Smooth muscle cell of the pulmonary artery (primary cell): ENCODE measurements around the gene VBP1. TPM values are rescaled to one million over a fixed set of nuclear protein-coding genes. Genes with fewer than 3 reads are reported as not detected.

Experiments used
- total RNA-seq: library from RNA; depleted of rRNA; stranded (reverse); fragments of >200 nt; gene quantifications from 2 replicates; pipeline ENCODE4 v1.2.3, GENCODE V29; 2014

VBP1 gene
- total RNA-seq: 42.6 and 55.6 TPM in 2 replicates

GRCh38 chrX:155216179-155216939 lies at the start of gene VBP1:
VBP1 (plus strand) TSS chrX:155216460; CDS start chrX:155216483, 23 bp downstream.

GRCh38 chrX:155263854-155264628 lies 47.8 kb downstream of the VBP1 start, which contains the start of gene RAB39B:
RAB39B (minus strand) TSS chrX:155264491; CDS start chrX:155264288, 203 bp downstream.

Other genes starting within 250 kb of the VBP1 start
- 4.0 and 4.8 TPM in 2 replicates for gene F8, start 193.7 kb upstream of the VBP1 start, total RNA-seq
- gene FUNDC2, start 189.6 kb upstream of the VBP1 start, total RNA-seq: 46.1 and 59.2 TPM in 2 replicates
- gene CMC4, start 145.3 kb upstream of the VBP1 start, total RNA-seq: 11.4 and 14.3 TPM in 2 replicates
- gene MTCP1, start 145.3 kb upstream of the VBP1 start, total RNA-seq: 6.8 and 9.6 TPM in 2 replicates
- gene BRCC3, start 145.0 kb upstream of the VBP1 start, total RNA-seq: 14.3 and 16.1 TPM in 2 replicates
- gene RAB39B, start 48.0 kb downstream of the VBP1 start, total RNA-seq: 0.72 and 1.9 TPM in 2 replicates
- 0.33 and 0.78 TPM in 2 replicates for gene CLIC2, start 118.2 kb downstream of the VBP1 start, total RNA-seq
- gene F8A2, start 165.6 kb downstream of the VBP1 start, total RNA-seq: not detected in 2 replicates
- gene F8A3, start 242.2 kb downstream of the VBP1 start, total RNA-seq: 1.5 and 1.7 TPM in 2 replicates